ENCODE measurements around the gene PLPPR2. TPM values are rescaled to one million over a fixed set of nuclear protein-coding genes. Genes with fewer than 3 reads are reported as not detected.

PLPPR2 gene
- polyA plus RNA-seq, 3 donors = 35.0 to 99.4 (median 45.5) TPM

DNA sequence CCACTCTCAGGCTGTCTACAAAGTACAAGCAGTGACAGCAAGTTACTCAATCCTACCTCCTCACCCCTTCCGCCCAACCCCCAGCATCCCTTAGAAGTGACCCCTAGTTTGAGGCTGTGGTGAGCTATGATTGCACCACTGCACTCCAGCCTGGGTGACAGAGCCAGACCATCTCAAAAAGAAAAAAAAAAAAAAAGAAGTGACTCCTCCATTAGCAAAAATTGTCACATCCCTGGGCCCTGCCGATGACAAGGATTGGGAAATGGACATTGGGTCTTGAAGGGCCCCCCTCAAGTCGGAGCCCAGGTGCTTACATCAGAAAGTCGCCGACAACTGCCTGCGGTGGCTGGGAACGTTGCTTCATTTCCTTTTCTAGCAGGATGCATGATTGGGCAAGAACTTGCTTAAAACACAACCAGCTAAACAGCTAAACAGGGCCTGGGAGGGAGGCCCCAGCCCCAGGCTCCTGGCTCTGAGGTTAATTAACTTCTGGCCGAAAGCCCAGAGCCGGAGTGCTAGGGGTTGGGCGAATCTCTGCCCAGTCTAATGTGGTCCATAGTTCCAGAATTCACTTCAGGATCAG lies 31.1 kb upstream of the PLPPR2 start:
- peak; percentile 97 to 99 (median 99) for DNase-seq
- H3K27me3 ChIP-seq (ENCODE audit: control insufficient read depth in 2 of 2, insufficient read depth in 2 of 2, low read length in 2 of 2) = no peaks in the 10 kb centered on the region
- Mint-ChIP-seq H3K4me3 (peak overlapping the region; percentile 64 to 83), H3K27ac (peak overlapping the region; percentile 91 to 99 (median 99)), H3K27me3 (ENCODE audit: low read depth in 3 of 3) (peaks cover 0 to 4% (median 0%) of the 10 kb centered on the region in 3 donors), H3K4me1 (peaks cover 77% of the 10 kb centered on the region), H3K9me3 (peaks cover 0 to 5% (median 2%) of the 10 kb centered on the region in 7 donors), H3K36me3 (peaks cover 27 to 73% of the 10 kb centered on the region in 2 donors)
- peak overlapping the region; percentile 67 for H3K4me2 ChIP-seq (replicated peaks; ENCODE audit: extremely low read depth, low read length, poor library complexity, severe bottlenecking)
- H3K4me3 ChIP-seq (replicated peaks in 1 of 3; ENCODE audit: low read depth in 2 of 3, low read length in 3 of 3) = peak overlapping the region in 2 of 3 experiments; percentile 15 to 77
- 0% methylated on average over 8 of the region's 10 CpGs for WGBS (ENCODE audit: insufficient coverage)
- H3K27ac ChIP-seq (ENCODE audit: low read depth in 1 of 2, low read length in 2 of 2) = peak overlapping the region; percentile 94 to 97
- TF ChIP-seq, protein P1, sequence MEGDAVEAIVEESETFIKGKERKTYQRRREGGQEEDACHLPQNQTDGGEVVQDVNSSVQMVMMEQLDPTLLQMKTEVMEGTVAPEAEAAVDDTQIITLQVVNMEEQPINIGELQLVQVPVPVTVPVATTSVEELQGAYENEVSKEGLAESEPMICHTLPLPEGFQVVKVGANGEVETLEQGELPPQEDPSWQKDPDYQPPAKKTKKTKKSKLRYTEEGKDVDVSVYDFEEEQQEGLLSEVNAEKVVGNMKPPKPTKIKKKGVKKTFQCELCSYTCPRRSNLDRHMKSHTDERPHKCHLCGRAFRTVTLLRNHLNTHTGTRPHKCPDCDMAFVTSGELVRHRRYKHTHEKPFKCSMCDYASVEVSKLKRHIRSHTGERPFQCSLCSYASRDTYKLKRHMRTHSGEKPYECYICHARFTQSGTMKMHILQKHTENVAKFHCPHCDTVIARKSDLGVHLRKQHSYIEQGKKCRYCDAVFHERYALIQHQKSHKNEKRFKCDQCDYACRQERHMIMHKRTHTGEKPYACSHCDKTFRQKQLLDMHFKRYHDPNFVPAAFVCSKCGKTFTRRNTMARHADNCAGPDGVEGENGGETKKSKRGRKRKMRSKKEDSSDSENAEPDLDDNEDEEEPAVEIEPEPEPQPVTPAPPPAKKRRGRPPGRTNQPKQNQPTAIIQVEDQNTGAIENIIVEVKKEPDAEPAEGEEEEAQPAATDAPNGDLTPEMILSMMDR (IDR thresholded peaks at IDR 0.05) = no peak
- H3K4me1 ChIP-seq (ENCODE audit: control insufficient read depth in 1 of 2, insufficient read depth in 2 of 2, low read length in 2 of 2) = peaks cover 72 to 80% of the 10 kb centered on the region in 2 donors
- intact Hi-C loops (cut with micrococcal nuclease) = loop anchor here in 1 of 2 donors (2.0 to 10.0 kb wide), 3 partner anchors 15 to 241 kb away; partner anchors contain the start of genes RAB3D and SWSAP1
- no peak overlapping the region for H2AFZ ChIP-seq (ENCODE audit: insufficient read depth, low read depth, low read length, poor library complexity, severe bottlenecking)
- H3K36me3 ChIP-seq (replicated peaks in 1 of 2; ENCODE audit: control insufficient read depth in 1 of 2, insufficient read depth in 2 of 2, low read length in 2 of 2) = peaks cover 38 to 41% of the 10 kb centered on the region in 2 donors
- H3K9me3 ChIP-seq (replicated peaks in 1 of 2; ENCODE audit: control insufficient read depth in 1 of 2, insufficient read depth in 1 of 2, low read length in 2 of 2) = no peaks in the 10 kb centered on the region
- H4K20me1 ChIP-seq (ENCODE audit: insufficient read depth, low read length) = peaks cover 5% of the 10 kb centered on the region
- peaks cover 66% of the 10 kb centered on the region for H3K79me2 ChIP-seq (ENCODE audit: insufficient read depth, low read length)
- peak overlapping the region; percentile 66 for H3K9ac ChIP-seq (ENCODE audit: insufficient read depth, low read length, poor library complexity, severe bottlenecking)

DNA sequence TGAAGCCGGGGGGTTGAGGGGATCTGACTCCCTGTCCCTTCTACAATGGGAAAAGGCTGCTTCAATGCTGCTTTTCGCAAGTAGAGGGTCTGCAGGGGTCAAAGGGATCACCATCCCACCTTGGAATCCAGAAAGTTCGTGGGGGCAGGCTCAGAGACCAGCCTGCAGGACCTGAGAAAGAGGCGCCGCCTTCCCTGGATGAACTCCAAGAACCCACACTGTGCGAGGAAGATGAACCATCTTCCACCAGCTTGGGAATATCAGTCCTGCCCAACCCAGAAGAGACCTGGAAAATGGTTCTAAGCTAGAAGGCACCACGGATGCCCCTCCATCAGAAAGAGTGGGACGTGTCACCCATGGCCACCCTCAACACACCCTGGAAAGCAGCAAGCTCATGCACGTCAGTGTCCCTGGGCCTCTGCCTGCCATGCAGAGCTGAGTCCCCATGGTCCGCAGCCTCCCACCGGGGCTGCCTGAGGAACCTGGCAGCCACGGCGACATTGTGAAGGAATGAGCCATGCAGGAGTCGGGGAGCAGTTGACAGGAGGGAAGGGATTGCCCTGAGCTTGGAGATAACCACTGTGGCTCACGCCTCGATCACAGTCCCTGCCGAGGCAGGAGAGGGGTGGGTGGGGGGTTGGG lies 30.4 kb upstream of the PLPPR2 start:
- 20% methylated on average over 15 of the region's 17 CpGs for WGBS (ENCODE audit: insufficient coverage)
- Mint-ChIP-seq H3K27ac (peak overlapping the region; percentile 91 to 99 (median 99)), H3K36me3 (peaks cover 33 to 80% of the 10 kb centered on the region in 2 donors), H3K4me3 (peak overlapping the region; percentile 64 to 83), H3K27me3 (ENCODE audit: low read depth in 3 of 3) (peaks cover 0 to 4% (median 2%) of the 10 kb centered on the region in 3 donors), H3K9me3 (peaks cover 0 to 5% (median 0%) of the 10 kb centered on the region in 7 donors), H3K4me1 (peaks cover 70% of the 10 kb centered on the region)
- peaks cover 67 to 73% of the 10 kb centered on the region in 2 donors for H3K4me1 ChIP-seq (ENCODE audit: control insufficient read depth in 1 of 2, insufficient read depth in 2 of 2, low read length in 2 of 2)
- H3K9ac ChIP-seq (ENCODE audit: insufficient read depth, low read length, poor library complexity, severe bottlenecking) = peak overlapping the region; percentile 60
- no peaks in the 10 kb centered on the region for H3K27me3 ChIP-seq (ENCODE audit: control insufficient read depth in 2 of 2, insufficient read depth in 2 of 2, low read length in 2 of 2)
- peaks cover 41 to 48% of the 10 kb centered on the region in 2 donors for H3K36me3 ChIP-seq (replicated peaks in 1 of 2; ENCODE audit: control insufficient read depth in 1 of 2, insufficient read depth in 2 of 2, low read length in 2 of 2)
- peaks cover 69% of the 10 kb centered on the region for H3K79me2 ChIP-seq (ENCODE audit: insufficient read depth, low read length)
- no peaks in the 10 kb centered on the region for H3K9me3 ChIP-seq (replicated peaks in 1 of 2; ENCODE audit: control insufficient read depth in 1 of 2, insufficient read depth in 1 of 2, low read length in 2 of 2)
- intact Hi-C loops (cut with micrococcal nuclease) = loop anchor here in 1 of 2 donors (2.0 to 10.0 kb wide), 3 partner anchors 14 to 240 kb away; partner anchors contain the start of genes RAB3D and SWSAP1
- peaks cover 8% of the 10 kb centered on the region for H4K20me1 ChIP-seq (ENCODE audit: insufficient read depth, low read length)
- TF ChIP-seq, protein P1 (IDR thresholded peaks at IDR 0.05) = no peak
- peak overlapping the region; percentile 94 to 97 for H3K27ac ChIP-seq (ENCODE audit: low read depth in 1 of 2, low read length in 2 of 2)
- peak overlapping the region in 2 of 3 experiments; percentile 13 to 77 for H3K4me3 ChIP-seq (replicated peaks in 1 of 3; ENCODE audit: low read depth in 2 of 3, low read length in 3 of 3)
- no peak overlapping the region for H2AFZ ChIP-seq (ENCODE audit: insufficient read depth, low read depth, low read length, poor library complexity, severe bottlenecking)
- H3K4me2 ChIP-seq (replicated peaks; ENCODE audit: extremely low read depth, low read length, poor library complexity, severe bottlenecking) = peak overlapping the region; percentile 67
- no peak for DNase-seq
